HG02840 (cell line): ENCODE measurements around the gene CYYR1.
"Not testable (repeated sequence)": the region's sequence is repeated elsewhere in the genome, so short reads cannot be mapped to it uniquely, and the experiment has no call there.

Experiments
- ATAC-seq: cut with Tn5 transposase; IDR thresholded peaks from one replicate; pipeline ENCODE4 v1.9.1; 2021; ENCODE audit warnings: mild to moderate bottlenecking, moderate library complexity, moderate number of reproducible peaks; ENCODE audit not compliant: unreplicated experiment, low FRiP score

Gene CYYR1

GRCh38 chr21:26495283-26495849 is 77.7 kb downstream of the CYYR1 start:
- no peak for ATAC-seq

GRCh38 chr21:26491663-26492062 is 81.4 kb downstream of the CYYR1 start:
- ATAC-seq: no peak

- no peak for ATAC-seq
Measured at GRCh38 chr21:26490771-26491170, 82.3 kb downstream of the CYYR1 start.

- ATAC-seq: no peak
Measured at GRCh38 chr21:26489781-26490180, 83.3 kb downstream of the CYYR1 start.

- ATAC-seq: no peak
Measured at GRCh38 chr21:26487981-26488480, 85.1 kb downstream of the CYYR1 start.

GRCh38 chr21:26473471-26473870 is 99.6 kb downstream of the CYYR1 start:
- no peak for ATAC-seq

GRCh38 chr21:26471099-26471471 is 102.0 kb downstream of the CYYR1 start:
- ATAC-seq: no peak

- no peak for ATAC-seq
Measured at GRCh38 chr21:26470351-26471098, 102.6 kb downstream of the CYYR1 start.

GRCh38 chr21:26469789-26470188 is 103.3 kb downstream of the CYYR1 start:
- no peak for ATAC-seq

GRCh38 chr21:26465916-26466315 is 107.2 kb downstream of the CYYR1 start:
- ATAC-seq: no peak

- no peak for ATAC-seq
Measured at GRCh38 chr21:26461500-26461899, 111.6 kb downstream of the CYYR1 start.

GRCh38 chr21:26460621-26461020 is 112.5 kb downstream of the CYYR1 start:
- ATAC-seq: no peak

GRCh38 chr21:26458854-26459253 is 114.2 kb downstream of the CYYR1 start:
- ATAC-seq: not testable (repeated sequence)

GRCh38 chr21:26457817-26458216 is 115.3 kb downstream of the CYYR1 start:
- ATAC-seq: no peak

GRCh38 chr21:26453267-26453666 is 119.8 kb downstream of the CYYR1 start:
- no peak for ATAC-seq

- no peak for ATAC-seq
Measured at GRCh38 chr21:26451081-26451740, 121.9 kb downstream of the CYYR1 start.

- no peak for ATAC-seq
Measured at GRCh38 chr21:26449161-26449560, 123.9 kb downstream of the CYYR1 start.

GRCh38 chr21:26448751-26449150 is 124.3 kb downstream of the CYYR1 start:
- no peak for ATAC-seq

- no peak for ATAC-seq
Measured at GRCh38 chr21:26447932-26448475, 125.1 kb downstream of the CYYR1 start.

GRCh38 chr21:26445440-26445839 is 127.6 kb downstream of the CYYR1 start:
- ATAC-seq: no peak

GRCh38 chr21:26444646-26445045 is 128.4 kb downstream of the CYYR1 start:
- no peak for ATAC-seq
